ENCODE measurements around the gene PCDHGA5.

DNA sequence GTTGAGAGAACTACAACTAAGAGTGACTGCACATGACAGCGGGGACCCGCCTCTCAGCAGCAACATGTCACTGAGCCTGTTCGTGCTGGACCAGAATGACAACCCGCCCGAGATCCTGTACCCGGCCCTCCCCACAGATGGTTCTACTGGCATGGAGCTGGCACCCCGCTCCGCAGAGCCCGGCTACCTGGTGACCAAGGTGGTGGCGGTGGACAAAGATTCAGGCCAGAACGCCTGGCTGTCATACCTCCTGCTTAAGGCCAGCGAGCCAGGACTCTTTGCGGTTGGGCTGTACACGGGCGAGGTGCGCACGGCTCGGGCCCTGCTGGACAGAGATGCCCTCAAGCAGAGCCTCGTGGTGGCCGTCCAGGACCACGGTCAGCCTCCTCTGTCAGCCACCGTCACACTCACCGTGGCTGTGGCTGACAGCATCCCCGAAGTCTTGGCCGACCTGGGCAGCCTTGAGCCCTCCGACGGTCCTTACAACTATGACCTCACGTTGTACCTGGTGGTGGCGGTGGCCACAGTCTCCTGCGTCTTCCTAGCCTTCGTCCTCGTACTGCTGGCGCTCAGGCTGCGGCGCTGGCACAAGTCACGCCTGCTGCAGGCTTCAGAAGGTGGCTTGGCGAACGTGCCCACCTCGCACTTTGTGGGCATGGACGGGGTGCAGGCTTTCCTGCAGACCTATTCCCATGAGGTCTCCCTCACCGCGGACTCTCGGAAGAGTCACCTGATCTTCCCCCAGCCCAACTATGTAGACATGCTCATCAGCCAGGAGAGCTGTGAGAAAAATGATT lies 20.7 kb downstream of the PCDHGA5 start:
- no peak for TF ChIP-seq CTCF (IDR thresholded peaks at IDR 0.05; ENCODE audit: control extremely low read depth in 1 of 3, insufficient read depth in 1 of 3, low read depth in 1 of 3, low read length in 3 of 3)
- TF ChIP-seq CBX8 (IDR thresholded peaks at IDR 0.05; ENCODE audit: borderline replicate concordance, low read depth, low read length): no peak
- no peak for TF ChIP-seq POLR2A (IDR thresholded peaks at IDR 0.05; ENCODE audit: control extremely low read depth in 1 of 2, low read depth in 2 of 2, low read length in 2 of 2)
- TF ChIP-seq, protein P1, sequence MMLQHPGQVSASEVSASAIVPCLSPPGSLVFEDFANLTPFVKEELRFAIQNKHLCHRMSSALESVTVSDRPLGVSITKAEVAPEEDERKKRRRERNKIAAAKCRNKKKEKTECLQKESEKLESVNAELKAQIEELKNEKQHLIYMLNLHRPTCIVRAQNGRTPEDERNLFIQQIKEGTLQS (IDR thresholded peaks at IDR 0.05; ENCODE audit: insufficient read depth, low read depth, low read length): no peak
- TF ChIP-seq NRF1 (IDR thresholded peaks at IDR 0.05; ENCODE audit: low read depth, low read length): no peak
- no peak for TF ChIP-seq EGR1 (IDR thresholded peaks at IDR 0.05; ENCODE audit: borderline replicate concordance, low read depth, low read length)
- no peak for TF ChIP-seq EP300 (IDR thresholded peaks at IDR 0.05; ENCODE audit: borderline replicate concordance in 1 of 2, low read depth in 2 of 2, low read length in 2 of 2)
- TF ChIP-seq CEBPB (IDR thresholded peaks at IDR 0.05; ENCODE audit: low read depth, low read length): no peak
- no peak for TF ChIP-seq POLR2AphosphoS5 (IDR thresholded peaks at IDR 0.05; ENCODE audit: low read depth, low read length)
- TF ChIP-seq BRCA1 (IDR thresholded peaks at IDR 0.05; ENCODE audit: low read depth, low read length): no peak
- no peak for TF ChIP-seq CREB1 (IDR thresholded peaks at IDR 0.05)
- no peak for TF ChIP-seq HDAC6 (IDR thresholded peaks at IDR 0.05; ENCODE audit: low read depth, low read length)
- no peak for TF ChIP-seq JUN (IDR thresholded peaks at IDR 0.05; ENCODE audit: low read depth, low read length)
- TF ChIP-seq GABPA (IDR thresholded peaks at IDR 0.05; ENCODE audit: borderline replicate concordance, insufficient read depth, low read length): no peak

Data from H1 (cell line).